Neural progenitor cell (in vitro differentiated cells): Measurements from ENCODE around the gene STK39. TPM values are rescaled to one million over a fixed set of nuclear protein-coding genes. Genes with fewer than 3 reads are reported as not detected.
A peak's percentile ranks its signal among the peaks of the same experiment; 100 is the strongest.

Experiments
- DNase-seq: peaks from one replicate; pipeline ENCODE4 v3.0.0-alpha.2; 2016; ENCODE audit warnings: low spot score
- H2AFZ ChIP-seq: fragments of 200-600 bp; sonication (generic); replicated peaks from 2 replicates; pipeline ENCODE4 v1.6.1; 2016; ENCODE audit warnings: antibody characterized with exemption
- H3F3A ChIP-seq: fragments of 200-600 bp; sonication (generic); 2 replicates; pipeline ENCODE4 v1.6.1; 2016; ENCODE audit warnings: antibody characterized with exemption, low read depth
- H3K27ac ChIP-seq: fragments of 200-600 bp; sonication (generic); 2 replicates; pipeline ENCODE4 v1.5.1; 2016; ENCODE audit warnings: mild to moderate bottlenecking
- H3K27me3 ChIP-seq: fragments of 200-600 bp; sonication (generic); 2 replicates; pipeline ENCODE4 v1.6.1; 2016; ENCODE audit warnings: mild to moderate bottlenecking, moderate library complexity
- H3K36me3 ChIP-seq: fragments of 200-600 bp; sonication (generic); 2 replicates; pipeline ENCODE4 v1.5.1; 2016
- H3K4me1 ChIP-seq: fragments of 200-600 bp; sonication (generic); 2 replicates; pipeline ENCODE4 v1.6.1; 2016; ENCODE audit warnings: mixed run types
- H3K4me2 ChIP-seq: fragments of 200-600 bp; sonication (generic); 2 replicates; pipeline ENCODE4 v1.6.1; 2016
- H3K4me3 ChIP-seq: fragments of 200-600 bp; sonication (generic); 2 replicates; pipeline ENCODE4 v1.5.1; 2016
- H3K79me2 ChIP-seq: fragments of 200-600 bp; sonication (generic); 2 replicates; pipeline ENCODE4 v1.6.1; 2016; ENCODE audit warnings: low read depth
- H3K9ac ChIP-seq: fragments of 200-600 bp; sonication (generic); 2 replicates; pipeline ENCODE4 v1.6.1; 2016
- H3K9me3 ChIP-seq: fragments of 200-600 bp; sonication (generic); 2 replicates; pipeline ENCODE4 v1.5.1; 2016; ENCODE audit warnings: low read depth
- H4K20me1 ChIP-seq: fragments of 200-600 bp; sonication (generic); 2 replicates; pipeline ENCODE4 v1.6.1; 2016; ENCODE audit warnings: low read depth
- H3K27ac Mint-ChIP-seq: 3 replicates; pipeline ENCODE4 v1.8.0; 2021; ENCODE audit warnings: mixed read lengths
- H3K27me3 Mint-ChIP-seq: 2 replicates; pipeline ENCODE4 v1.8.0; 2022; ENCODE audit warnings: low read depth, mild to moderate bottlenecking, inconsistent platforms, moderate library complexity, mixed read lengths; ENCODE audit not compliant: insufficient read depth
- H3K36me3 Mint-ChIP-seq: 3 replicates; pipeline ENCODE4 v1.8.0; 2021; ENCODE audit warnings: mixed read lengths
- H3K4me1 Mint-ChIP-seq: 3 replicates; pipeline ENCODE4 v1.8.0; 2021; ENCODE audit warnings: mixed read lengths
- H3K4me3 Mint-ChIP-seq: 3 replicates; pipeline ENCODE4 v1.8.0; 2021; ENCODE audit warnings: mild to moderate bottlenecking, moderate library complexity, mixed read lengths
- H3K9me3 Mint-ChIP-seq: 3 replicates; pipeline ENCODE4 v1.8.0; 2020; ENCODE audit warnings: mixed read lengths
- CTCF ChIP-seq: fragments of 200-600 bp; sonication (generic); IDR thresholded peaks from 2 replicates; pipeline ENCODE4 v1.5.1; 2017; ENCODE audit warnings: antibody characterized with exemption, mild to moderate bottlenecking
- EZH2 ChIP-seq: fragments of 200-600 bp; sonication (generic); IDR thresholded peaks from 2 replicates; pipeline ENCODE4 v1.6.1; 2017; ENCODE audit warnings: antibody characterized with exemption, mild to moderate bottlenecking, moderate library complexity
- EZH2phosphoT487 ChIP-seq: fragments of 200-600 bp; sonication (generic); IDR thresholded peaks from 2 replicates; pipeline ENCODE4 v1.6.1; 2017; ENCODE audit warnings: antibody characterized with exemption
- total RNA-seq: library from RNA; depleted of rRNA; stranded (reverse); fragments of >200 nt; gene quantifications from 2 replicates; pipeline ENCODE4 v1.2.3, GENCODE V29; 2015; ENCODE audit warnings: low replicate concordance

The STK39 gene
- total RNA-seq, 1 donor from 2014 or later = 23.8 TPM

GRCh38 chr2:168203762-168204693 lies 43.4 kb downstream of the STK39 start:
- H3K36me3 ChIP-seq = no peaks in the 10 kb centered on the region
- H3K4me1 Mint-ChIP-seq = peaks cover 24% of the 10 kb centered on the region
- no peak overlapping the region for H3K4me3 ChIP-seq
- no peak overlapping the region for H3K4me2 ChIP-seq
- DNase-seq = peak; percentile 13
- peaks cover 24% of the 10 kb centered on the region for H3K9me3 Mint-ChIP-seq
- H3K27ac ChIP-seq = no peak overlapping the region
- peaks cover 33% of the 10 kb centered on the region for H3K36me3 Mint-ChIP-seq
- H3K9ac ChIP-seq = no peak overlapping the region
- TF ChIP-seq EZH2 = no peak
- TF ChIP-seq CTCF = no peak
- TF ChIP-seq EZH2phosphoT487 = no peak
- no peaks in the 10 kb centered on the region for H3K27me3 Mint-ChIP-seq
- H3K4me3 Mint-ChIP-seq = no peak overlapping the region
- no peaks in the 10 kb centered on the region for H3K79me2 ChIP-seq
- no peaks in the 10 kb centered on the region for H3K27me3 ChIP-seq
- no peaks in the 10 kb centered on the region for H4K20me1 ChIP-seq
- H3K4me1 ChIP-seq = peaks cover 28% of the 10 kb centered on the region
- no peak overlapping the region for H2AFZ ChIP-seq
- H3K9me3 ChIP-seq = no peaks in the 10 kb centered on the region
- H3K27ac Mint-ChIP-seq = no peak overlapping the region
- peaks cover 13% of the 10 kb centered on the region for H3F3A ChIP-seq

- no peaks in the 10 kb centered on the region for H3K27me3 ChIP-seq
- Mint-ChIP-seq H3K9me3 (peaks cover 19% of the 10 kb centered on the region), H3K4me1 (peaks cover 24% of the 10 kb centered on the region), H3K4me3 (peak overlapping the region; percentile 1), H3K27ac (peak overlapping the region; percentile 94), H3K36me3 (peaks cover 26% of the 10 kb centered on the region), H3K27me3 (no peaks in the 10 kb centered on the region)
- H3K9me3 ChIP-seq = no peaks in the 10 kb centered on the region
- H3K36me3 ChIP-seq = no peaks in the 10 kb centered on the region
- no peak overlapping the region for H3K9ac ChIP-seq
- no peaks in the 10 kb centered on the region for H3K79me2 ChIP-seq
- peak overlapping the region; percentile 52 for H3K4me2 ChIP-seq
- no peak overlapping the region for H2AFZ ChIP-seq
- H3K27ac ChIP-seq = peak overlapping the region; percentile 35
- peaks cover 28% of the 10 kb centered on the region for H3K4me1 ChIP-seq
- TF ChIP-seq EZH2 = no peak
- no peak for TF ChIP-seq CTCF
- TF ChIP-seq EZH2phosphoT487 = no peak
- H4K20me1 ChIP-seq = no peaks in the 10 kb centered on the region
- H3F3A ChIP-seq = peaks cover 13% of the 10 kb centered on the region
- no peak for DNase-seq
- H3K4me3 ChIP-seq = no peak overlapping the region
Observed at GRCh38 chr2:168201584-168202116, 45.7 kb downstream of the STK39 start.

- peaks cover 24% of the 10 kb centered on the region for H3K4me1 Mint-ChIP-seq
- peaks cover 17% of the 10 kb centered on the region for H3K9me3 Mint-ChIP-seq
- Histone ChIP-seq H3K9ac (no peak overlapping the region), H3K9me3 (no peaks in the 10 kb centered on the region), H3K79me2 (no peaks in the 10 kb centered on the region), H3K4me1 (peaks cover 28% of the 10 kb centered on the region), H3K4me3 (no peak overlapping the region), H4K20me1 (no peaks in the 10 kb centered on the region), H2AFZ (no peak overlapping the region), H3F3A (peaks cover 13% of the 10 kb centered on the region), H3K27ac (peak overlapping the region; percentile 35), H3K27me3 (no peaks in the 10 kb centered on the region), H3K4me2 (peak overlapping the region; percentile 52), H3K36me3 (no peaks in the 10 kb centered on the region)
- peak overlapping the region; percentile 1 for H3K4me3 Mint-ChIP-seq
- peaks cover 24% of the 10 kb centered on the region for H3K36me3 Mint-ChIP-seq
- TF ChIP-seq CTCF (no peak), EZH2 (no peak), EZH2phosphoT487 (no peak)
- peak overlapping the region; percentile 94 for H3K27ac Mint-ChIP-seq
- no peaks in the 10 kb centered on the region for H3K27me3 Mint-ChIP-seq
- no peak for DNase-seq
Observed at GRCh38 chr2:168200930-168201583, 46.3 kb downstream of the STK39 start.
